SK-N-SH (cell line): ENCODE results near the gene ATL3. TPM values are rescaled to one million over a fixed set of nuclear protein-coding genes. Genes with fewer than 3 reads are reported as not detected.

Experiments
- CTCF ChIA-PET: fragments of 300-600, 350-600 bp; formaldehyde crosslinking; extraction: SDS; loops from one replicate; lab custom pipeline; 2021; lab: Yijun Ruan, JAX
- POLR2A ChIA-PET: fragments of 350-600 bp; sonication (Branson Sonifier 250); formaldehyde crosslinking; extraction: SDS; loops from one replicate; lab custom pipeline; 2020; ENCODE audit warnings: antibody characterized with exemption, inconsistent platforms; lab: Yijun Ruan, JAX
- DNase-seq: peaks from one replicate; pipeline ENCODE4 v3.0.0; 2012
- H2AFZ ChIP-seq: fragments of 200-600 bp; sonication (generic); 2 replicates; pipeline ENCODE4 v1.8.1; 2016; ENCODE audit warnings: antibody characterized with exemption, mild to moderate bottlenecking, low read depth
- H3F3A ChIP-seq: fragments of 200-600 bp; sonication (generic); replicated peaks from 2 replicates; pipeline ENCODE3; 2016; ENCODE audit warnings: antibody characterized with exemption, mild to moderate bottlenecking; ENCODE audit not compliant: insufficient read depth
- H3K27ac ChIP-seq, 2 experiments: fragments of 200-500 bp in 1 of 2; fragments of 200-600 bp in 1 of 2; sonication (Bioruptor generic) in 1 of 2; sonication (generic), shearing (Covaris generic) in 1 of 2; 2 replicates each; pipeline versions ENCODE4 v1.5.1 to v1.6.1; 2014 to 2016; ENCODE audit warnings: low read depth in 2 of 2, inconsistent platforms in 1 of 2, low read length in 1 of 2, mild to moderate bottlenecking in 1 of 2, mixed read lengths in 1 of 2
- H3K27me3 ChIP-seq: fragments of 200-600 bp; sonication (generic), shearing (Covaris generic); 2 replicates; pipeline ENCODE4 v1.6.1; 2016; ENCODE audit warnings: mixed run types; ENCODE audit not compliant: insufficient read depth
- H3K36me3 ChIP-seq, 2 experiments: fragments of 200-500 bp in 1 of 2; fragments of 200-600 bp in 1 of 2; sonication (Bioruptor generic) in 1 of 2; sonication (generic) in 1 of 2; replicated peaks in 1 of 2; 2 replicates each; pipeline versions ENCODE3 to v1.5.1; 2014 to 2016; ENCODE audit warnings: low read length in 1 of 2, mild to moderate bottlenecking in 1 of 2; ENCODE audit not compliant: insufficient read depth in 2 of 2, control insufficient read depth in 1 of 2
- H3K4me1 ChIP-seq, 2 experiments: fragments of 200-500 bp in 1 of 2; fragments of 200-600 bp in 1 of 2; sonication (Bioruptor generic) in 1 of 2; sonication (generic), shearing (Covaris generic) in 1 of 2; 2 replicates each; pipeline versions ENCODE4 v1.5.1 to v1.6.1; 2014 to 2016; ENCODE audit warnings: low read depth in 1 of 2, low read length in 1 of 2, mixed run types in 1 of 2; ENCODE audit not compliant: insufficient read depth in 2 of 2, control insufficient read depth in 1 of 2
- H3K4me2 ChIP-seq: fragments of 200-600 bp; sonication (generic), shearing (Covaris generic); 2 replicates; pipeline ENCODE4 v1.6.1; 2017; ENCODE audit warnings: mixed run types
- H3K4me3 ChIP-seq, 2 experiments: fragments of 200-500 bp in 1 of 2; fragments of 200-600 bp in 1 of 2; sonication (Bioruptor generic) in 1 of 2; sonication (generic), shearing (Covaris generic) in 1 of 2; 2 replicates each; pipeline versions ENCODE4 v1.5.1 to v1.8.1; 2014 to 2016; ENCODE audit warnings: low read depth in 2 of 2, inconsistent platforms in 1 of 2, low read length in 1 of 2, mild to moderate bottlenecking in 1 of 2, mixed read lengths in 1 of 2, moderate library complexity in 1 of 2
- H3K79me2 ChIP-seq: fragments of 200-600 bp; sonication (generic); 2 replicates; pipeline ENCODE4 v1.8.1; 2017; ENCODE audit warnings: mild to moderate bottlenecking; ENCODE audit not compliant: insufficient read depth
- H3K9ac ChIP-seq: fragments of 200-600 bp; sonication (generic); 2 replicates; pipeline ENCODE4 v1.6.1; 2017; ENCODE audit warnings: mixed run types
- H3K9me2 ChIP-seq: fragments of 200-600 bp; sonication (generic); 2 replicates; pipeline ENCODE4 v1.6.1; 2017; ENCODE audit warnings: mixed run types
- H3K9me3 ChIP-seq: fragments of 200-600 bp; sonication (generic); 2 replicates; pipeline ENCODE4 v1.6.1; 2017; ENCODE audit warnings: mixed run types, mild to moderate bottlenecking, moderate library complexity
- H4K20me1 ChIP-seq: fragments of 200-600 bp; sonication (generic); 2 replicates; pipeline ENCODE4 v1.6.1; 2017; ENCODE audit warnings: mild to moderate bottlenecking, mixed run types; ENCODE audit not compliant: insufficient read depth
- CHD2 ChIP-seq: fragments of 150-350 bp; IDR thresholded peaks from 2 replicates; pipeline ENCODE4 v1.6.1; 2018; ENCODE audit warnings: low read length; ENCODE audit not compliant: partially characterized antibody
- CTCF ChIP-seq: fragments of 200-600 bp; sonication (generic); IDR thresholded peaks from 2 replicates; pipeline ENCODE4 v1.6.1; 2017; ENCODE audit warnings: antibody characterized with exemption, mild to moderate bottlenecking, moderate library complexity
- ELF1 ChIP-seq: IDR thresholded peaks from 2 replicates; pipeline ENCODE4 v1.4.0; 2012
- EZH2phosphoT487 ChIP-seq: fragments of 200-600 bp; sonication (generic); IDR thresholded peaks from 2 replicates; pipeline ENCODE4 v1.6.1; 2017; ENCODE audit warnings: low read depth, mixed run types, mild to moderate bottlenecking, antibody characterized with exemption, moderate library complexity, borderline replicate concordance
- GABPA ChIP-seq: IDR thresholded peaks from 2 replicates; pipeline ENCODE4 v1.4.0; 2012; ENCODE audit warnings: low read depth, mild to moderate bottlenecking
- MEF2A ChIP-seq: IDR thresholded peaks from 2 replicates; pipeline ENCODE4 v1.4.0; 2012; ENCODE audit warnings: low read depth, borderline replicate concordance
- RAD21 ChIP-seq: IDR thresholded peaks from 2 replicates; pipeline ENCODE4 v1.6.1; 2012; ENCODE audit warnings: mild to moderate bottlenecking, low read length
- REST ChIP-seq: IDR thresholded peaks from 2 replicates; pipeline ENCODE4 v1.6.1; 2012; ENCODE audit warnings: mild to moderate bottlenecking, low read depth, low read length, moderate library complexity
- RFX5 ChIP-seq: IDR thresholded peaks from 2 replicates; pipeline ENCODE4 v1.6.1; 2012; ENCODE audit warnings: mild to moderate bottlenecking, improper control_type of control experiment, low read length
- SMC3 ChIP-seq: IDR thresholded peaks from 2 replicates; pipeline ENCODE4 v1.6.1; 2012; ENCODE audit warnings: low read depth, low read length, improper control_type of control experiment
- TEAD4 ChIP-seq: IDR thresholded peaks from 2 replicates; pipeline ENCODE4 v1.4.0; 2012; ENCODE audit warnings: mild to moderate bottlenecking, borderline replicate concordance; ENCODE audit not compliant: insufficient read depth
- USF2 ChIP-seq: fragments of 150-350 bp; IDR thresholded peaks from 2 replicates; pipeline ENCODE4 v1.6.1; 2017; ENCODE audit warnings: antibody characterized with exemption, low read length, low read depth, borderline replicate concordance
- WGBS: methylation state at CpG from one replicate; pipeline ENCODE4 v1.1.6; 2017; ENCODE audit warnings: low lambda C conversion rate; 5-methylcytosine and 5-hydroxymethylcytosine counted together
- polyA plus RNA-seq, 3 experiments: library from polyadenylated mRNA; depleted of rRNA; stranded (reverse); fragments of >200 nt; gene quantifications; 2 replicates each; pipeline ENCODE4 v1.2.3, GENCODE V29; 2012
- TF ChIP-seq, protein P1 (sequence below): IDR thresholded peaks from 2 replicates; pipeline ENCODE4 v1.4.0; 2012; ENCODE audit warnings: low read depth

Gene ATL3
- polyA plus RNA-seq, 1 of the 3 experiments (the other 2 are of a cell fraction) = 13.1 TPM

- TF ChIP-seq CHD2 (no peak), RAD21 (no peak), REST (no peak), USF2 (no peak), SMC3 (no peak), MEF2A (no peak), RFX5 (no peak), GABPA (no peak)
- TF ChIP-seq, protein P1, sequence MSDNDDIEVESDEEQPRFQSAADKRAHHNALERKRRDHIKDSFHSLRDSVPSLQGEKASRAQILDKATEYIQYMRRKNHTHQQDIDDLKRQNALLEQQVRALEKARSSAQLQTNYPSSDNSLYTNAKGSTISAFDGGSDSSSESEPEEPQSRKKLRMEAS = no peak
- TF ChIP-seq, all 33 proteins: peak for 0
- Histone ChIP-seq H3K27me3 (no peaks in the 10 kb centered on the region), H3K27ac (no peak overlapping the region), H3F3A (peaks cover 9% of the 10 kb centered on the region), H3K9me3 (no peaks in the 10 kb centered on the region), H3K9me2 (no peaks in the 10 kb centered on the region), H3K4me2 (no peak overlapping the region), H3K4me1 (peaks cover 14 to 15% of the 10 kb centered on the region in 2 experiments), H3K36me3 (no peaks in the 10 kb centered on the region), H3K79me2 (no peaks in the 10 kb centered on the region), H3K4me3 (no peak overlapping the region), H2AFZ (no peak overlapping the region), H3K9ac (no peak overlapping the region), H4K20me1 (no peaks in the 10 kb centered on the region)
- DNase-seq = no peak
- CTCF ChIA-PET = interaction anchor here (1.0 kb wide), 1 partner anchor 132 kb away, joined by 3 read pairs; no protein-coding TSS in a partner anchor
- POLR2A ChIA-PET = no interaction called here
- 94% methylated on average over 1 of the region's 1 CpG for WGBS
Measured at GRCh38 chr11:63611395-63611747, 59.8 kb downstream of the ATL3 start.

- Histone ChIP-seq H3K4me1 (peaks cover 14 to 15% of the 10 kb centered on the region in 2 experiments), H3K79me2 (no peaks in the 10 kb centered on the region), H3K9ac (no peak overlapping the region), H3K9me2 (no peaks in the 10 kb centered on the region), H3K9me3 (no peaks in the 10 kb centered on the region), H3K4me2 (no peak overlapping the region), H3F3A (peaks cover 9% of the 10 kb centered on the region), H3K27ac (no peak overlapping the region), H3K27me3 (no peaks in the 10 kb centered on the region), H3K4me3 (no peak overlapping the region), H4K20me1 (no peaks in the 10 kb centered on the region), H3K36me3 (no peaks in the 10 kb centered on the region), H2AFZ (no peak overlapping the region)
- POLR2A ChIA-PET = no interaction called here
- CTCF ChIA-PET = no interaction called here
- TF ChIP-seq RFX5 (no peak), TEAD4 (no peak), EZH2phosphoT487 (no peak), CTCF (no peak), ELF1 (no peak)
- DNase-seq = no peak
- WGBS = 82% methylated on average over 14 of the region's 14 CpGs
Measured at GRCh38 chr11:63610604-63611394, 60.4 kb downstream of the ATL3 start.
